Suppressor macrophage (primary cell): ENCODE results near the gene SLFN12.
"Not testable (repeated sequence)": the region's sequence is repeated elsewhere in the genome, so short reads cannot be mapped to it uniquely, and the experiment has no call there.

Experiments used
- DNase-seq, 4 experiments: peaks; one replicate each; pipeline ENCODE4 v3.0.0-alpha.2; 2020 to 2022

The SLFN12 gene

GRCh38 chr17:35407531-35407930 lies 24.8 kb downstream of the SLFN12 start:
- no peak for DNase-seq

- DNase-seq, result no peak
Observed at GRCh38 chr17:35406568-35406967, 25.7 kb downstream of the SLFN12 start.

GRCh38 chr17:35404360-35404759 lies 27.9 kb downstream of the SLFN12 start:
- no peak for DNase-seq

- not testable (repeated sequence) for DNase-seq
Observed at GRCh38 chr17:35393783-35394182, 38.5 kb downstream of the SLFN12 start.

GRCh38 chr17:35390663-35391062 lies 41.6 kb downstream of the SLFN12 start:
- peak; percentile 58 to 81 (median 67) for DNase-seq

GRCh38 chr17:35390156-35390555 lies 42.1 kb downstream of the SLFN12 start:
- DNase-seq, result no peak

GRCh38 chr17:35387496-35387895 lies 44.8 kb downstream of the SLFN12 start:
- DNase-seq, result no peak

GRCh38 chr17:35377706-35378105 lies 54.6 kb downstream of the SLFN12 start:
- peak in 2 of 4 experiments; percentile 46 to 54 for DNase-seq

- DNase-seq, result no peak
Observed at GRCh38 chr17:35377068-35377467, 55.2 kb downstream of the SLFN12 start.

GRCh38 chr17:35376245-35376644 lies 56.1 kb downstream of the SLFN12 start:
- DNase-seq, result peak; percentile 66 to 94 (median 76)

GRCh38 chr17:35374766-35375344 lies 57.4 kb downstream of the SLFN12 start:
- DNase-seq, result no peak

- DNase-seq, result peak; percentile 52 to 72 (median 62)
Observed at GRCh38 chr17:35373984-35374765, 58.1 kb downstream of the SLFN12 start.

- DNase-seq, result peak; percentile 87 to 93 (median 90)
Observed at GRCh38 chr17:35373534-35373983, 58.7 kb downstream of the SLFN12 start, which contains the start of gene SLFN11. Gene SLFN11 (minus strand): TSS chr17:35373621. CDS start chr17:35363807, 9,814 bp downstream.

GRCh38 chr17:35372846-35373533 lies 59.3 kb downstream of the SLFN12 start:
- DNase-seq, result peak; percentile 19 to 47 (median 30)

- no peak for DNase-seq
Observed at GRCh38 chr17:35371934-35372333, 60.4 kb downstream of the SLFN12 start.

- DNase-seq, result peak; percentile 60 to 83 (median 72)
Observed at GRCh38 chr17:35368081-35368830, 64.0 kb downstream of the SLFN12 start.

GRCh38 chr17:35361027-35361426 lies 71.3 kb downstream of the SLFN12 start:
- DNase-seq, result no peak
